Transverse colon (tissue), 3 donors: ENCODE measurements around the gene FOXP1.

ENCODE experiments used
- EP300 ChIP-seq: sonication (generic); formaldehyde crosslinking; IDR thresholded peaks from one replicate; pipeline ENCODE4 v1.6.1; 2017; ENCODE audit warnings: antibody characterized with exemption, low read depth
- POLR2AphosphoS5 ChIP-seq, 3 donors: sonication (generic); formaldehyde crosslinking; IDR thresholded peaks; one replicate each; pipeline ENCODE4 v1.6.1; 2016; ENCODE audit warnings: antibody characterized with exemption in 3 of 3

GRCh38 chr3:71311661-71312046, 271.9 kb downstream of the FOXP1 start:
- no peak for TF ChIP-seq EP300
- no peak for TF ChIP-seq POLR2AphosphoS5 (IDR thresholded peaks at IDR 0.05)
